Neutrophil (primary cell): Measurements from ENCODE around the gene ALDH2.
A peak's percentile ranks its signal among the peaks of the same experiment; 100 is the strongest.
"Not testable (repeated sequence)": the region's sequence is repeated elsewhere in the genome, so short reads cannot be mapped to it uniquely, and the experiment has no call there.

Source experiments
- H3K27ac ChIP-seq: fragments of 200-600 bp; sonication (generic); 2 replicates; pipeline ENCODE4 v1.5.1; 2016; ENCODE audit warnings: mild to moderate bottlenecking, moderate library complexity
- H3K27me3 ChIP-seq: fragments of 200-600 bp; sonication (generic); 2 replicates; pipeline ENCODE4 v1.6.0; 2016; ENCODE audit warnings: mild to moderate bottlenecking
- H3K36me3 ChIP-seq: fragments of 200-600 bp; sonication (generic); 2 replicates; pipeline ENCODE4 v1.5.1; 2017
- H3K4me1 ChIP-seq, 2 experiments: fragments of 200-600 bp in 1 of 2; sonication (generic) in 1 of 2; 1 replicate in 1 of 2; 2 replicates in 1 of 2; pipeline versions ENCODE4 v1.5.1 to v1.6.1; 2013 to 2016; ENCODE audit warnings: low read depth in 1 of 2, low read length in 1 of 2, mild to moderate bottlenecking in 1 of 2, moderate library complexity in 1 of 2; ENCODE audit not compliant: control insufficient read depth in 1 of 2, insufficient read depth in 1 of 2
- H3K4me3 ChIP-seq, 2 experiments: fragments of 200-600 bp in 1 of 2; sonication (generic) in 1 of 2; 1 replicate in 1 of 2; 2 replicates in 1 of 2; pipeline ENCODE4 v1.5.1; 2013 to 2016; ENCODE audit warnings: low read depth in 1 of 2, low read length in 1 of 2, mild to moderate bottlenecking in 1 of 2, moderate library complexity in 1 of 2
- H3K9me3 ChIP-seq: fragments of 200-600 bp; sonication (generic); 2 replicates; pipeline ENCODE4 v1.5.1; 2016
- CTCF ChIP-seq: fragments of 200-600 bp; sonication (generic); IDR thresholded peaks from 2 replicates; pipeline ENCODE4 v1.5.1; 2016; ENCODE audit warnings: antibody characterized with exemption

ALDH2 gene

GRCh38 chr12:111818340-111818739, 51.6 kb downstream of the ALDH2 start:
- H3K4me1 ChIP-seq, result peaks cover 22 to 30% of the 10 kb centered on the region in 2 experiments
- no peak overlapping the region for H3K4me3 ChIP-seq
- H3K36me3 ChIP-seq, result no peaks in the 10 kb centered on the region
- TF ChIP-seq CTCF, result no peak
- no peaks in the 10 kb centered on the region for H3K9me3 ChIP-seq
- no peaks in the 10 kb centered on the region for H3K27me3 ChIP-seq
- no peak overlapping the region for H3K27ac ChIP-seq

GRCh38 chr12:111819191-111820158, 52.7 kb downstream of the ALDH2 start:
- no peaks in the 10 kb centered on the region for H3K9me3 ChIP-seq
- peaks cover 29 to 38% of the 10 kb centered on the region in 2 experiments for H3K4me1 ChIP-seq
- no peaks in the 10 kb centered on the region for H3K36me3 ChIP-seq
- no peak for TF ChIP-seq CTCF
- no peak overlapping the region for H3K4me3 ChIP-seq
- no peak overlapping the region for H3K27ac ChIP-seq
- H3K27me3 ChIP-seq, result no peaks in the 10 kb centered on the region

GRCh38 chr12:111820828-111821227, 54.1 kb downstream of the ALDH2 start:
- H3K4me3 ChIP-seq, H3K9me3 ChIP-seq, H3K27ac ChIP-seq, H3K27me3 ChIP-seq, H3K36me3 ChIP-seq: not testable (repeated sequence)
- peaks cover 29 to 38% of the 10 kb centered on the region in 2 experiments for H3K4me1 ChIP-seq

GRCh38 chr12:111822886-111823285, 56.2 kb downstream of the ALDH2 start:
- no peak for TF ChIP-seq CTCF
- Histone ChIP-seq H3K27me3 (no peaks in the 10 kb centered on the region), H3K9me3 (no peaks in the 10 kb centered on the region), H3K27ac (peak overlapping the region; percentile 44), H3K4me3 (no peak overlapping the region), H3K4me1 (peaks cover 22 to 23% of the 10 kb centered on the region in 2 experiments), H3K36me3 (no peaks in the 10 kb centered on the region)

GRCh38 chr12:111823891-111824290, 57.2 kb downstream of the ALDH2 start:
- H3K27ac ChIP-seq, result no peak overlapping the region
- no peaks in the 10 kb centered on the region for H3K27me3 ChIP-seq
- no peak for TF ChIP-seq CTCF
- H3K36me3 ChIP-seq, result no peaks in the 10 kb centered on the region
- no peaks in the 10 kb centered on the region for H3K9me3 ChIP-seq
- no peak overlapping the region for H3K4me3 ChIP-seq
- H3K4me1 ChIP-seq, result peaks cover 22 to 23% of the 10 kb centered on the region in 2 experiments

GRCh38 chr12:111824312-111824711, 57.6 kb downstream of the ALDH2 start:
- not testable (repeated sequence) for H3K4me3 ChIP-seq, H3K27ac ChIP-seq, H3K36me3 ChIP-seq, H3K9me3 ChIP-seq, H3K27me3 ChIP-seq
- H3K4me1 ChIP-seq, result peaks cover 22 to 23% of the 10 kb centered on the region in 2 experiments
